DOHH2 (cell line): ENCODE data around the gene UBE2H.

Experiments
- H3F3A ChIP-seq: fragments of 200-600 bp; sonication (generic), shearing (Covaris generic); 2 replicates; pipeline ENCODE4 v1.6.0; 2016; ENCODE audit warnings: antibody characterized with exemption, mild to moderate bottlenecking; ENCODE audit not compliant: control insufficient read depth, insufficient read depth
- H3K27ac ChIP-seq: fragments of 200-600 bp; sonication (generic); 2 replicates; pipeline ENCODE4 v1.5.1; 2014; ENCODE audit warnings: low read depth, mild to moderate bottlenecking, low read length, moderate library complexity
- H3K27me3 ChIP-seq: fragments of 200-600 bp; sonication (generic); 2 replicates; pipeline ENCODE4 v1.6.1; 2014; ENCODE audit warnings: mild to moderate bottlenecking, low read length, mixed read lengths; ENCODE audit not compliant: control insufficient read depth
- H3K36me3 ChIP-seq: fragments of 200-600 bp; sonication (generic); 2 replicates; pipeline ENCODE4 v1.6.1; 2014; ENCODE audit warnings: mild to moderate bottlenecking, low read length, moderate library complexity, mixed read lengths; ENCODE audit not compliant: control insufficient read depth
- H3K4me1 ChIP-seq: fragments of 200-600 bp; sonication (generic); 2 replicates; pipeline ENCODE4 v1.6.1; 2014; ENCODE audit warnings: mild to moderate bottlenecking, low read length, mixed read lengths; ENCODE audit not compliant: control insufficient read depth
- H3K4me2 ChIP-seq: fragments of 200-600 bp; sonication (generic); 2 replicates; pipeline ENCODE4 v1.6.0; 2014; ENCODE audit warnings: mild to moderate bottlenecking, low read length, moderate library complexity
- H3K4me3 ChIP-seq: fragments of 200-600 bp; sonication (generic); 2 replicates; pipeline ENCODE4 v1.5.1; 2014; ENCODE audit warnings: mild to moderate bottlenecking, low read length, mixed read lengths
- H3K79me2 ChIP-seq: fragments of 200-600 bp; sonication (generic); 2 replicates; pipeline ENCODE4 v1.6.1; 2014; ENCODE audit warnings: mild to moderate bottlenecking, low read length, mixed read lengths; ENCODE audit not compliant: control insufficient read depth
- H3K9me2 ChIP-seq: fragments of 200-600 bp; sonication (generic); replicated peaks from 2 replicates; pipeline ENCODE4 v1.6.1; 2014; ENCODE audit warnings: mild to moderate bottlenecking, low read length, mixed read lengths; ENCODE audit not compliant: control insufficient read depth
- H3K9me3 ChIP-seq: fragments of 200-600 bp; sonication (generic); 2 replicates; pipeline ENCODE4 v1.6.1; 2014; ENCODE audit warnings: antibody characterized with exemption, low read length, mixed read lengths; ENCODE audit not compliant: control insufficient read depth, insufficient read depth
- H4K20me1 ChIP-seq: fragments of 200-600 bp; sonication (generic); 2 replicates; pipeline ENCODE4 v1.6.0; 2014; ENCODE audit warnings: low read depth, mild to moderate bottlenecking, antibody characterized with exemption, low read length, moderate library complexity; ENCODE audit not compliant: control insufficient read depth, insufficient read depth
- EZH2phosphoT487 ChIP-seq: fragments of 200-600 bp; sonication (generic); IDR thresholded peaks from 2 replicates; pipeline ENCODE4 v1.6.1; 2017; ENCODE audit warnings: borderline replicate concordance, mild to moderate bottlenecking, antibody characterized with exemption, low read length, moderate library complexity, mixed read lengths
- TF ChIP-seq, protein P1 (sequence below): fragments of 200-600 bp; sonication (generic); IDR thresholded peaks from one replicate; pipeline ENCODE4 v1.5.1; 2014; ENCODE audit warnings: antibody characterized with exemption, mild to moderate bottlenecking, low read depth, low read length; ENCODE audit not compliant: poor library complexity, severe bottlenecking

Gene UBE2H

GRCh38 chr7:129911790-129912189 lies 41.0 kb downstream of the UBE2H start:
- H3K9me3 ChIP-seq: no peaks in the 10 kb centered on the region
- no peak overlapping the region for H3K27ac ChIP-seq
- H3K36me3 ChIP-seq: no peaks in the 10 kb centered on the region
- H3K4me1 ChIP-seq: no peaks in the 10 kb centered on the region
- H4K20me1 ChIP-seq: no peaks in the 10 kb centered on the region
- H3K4me3 ChIP-seq: no peak overlapping the region
- H3K27me3 ChIP-seq: no peaks in the 10 kb centered on the region
- TF ChIP-seq, protein P1, sequence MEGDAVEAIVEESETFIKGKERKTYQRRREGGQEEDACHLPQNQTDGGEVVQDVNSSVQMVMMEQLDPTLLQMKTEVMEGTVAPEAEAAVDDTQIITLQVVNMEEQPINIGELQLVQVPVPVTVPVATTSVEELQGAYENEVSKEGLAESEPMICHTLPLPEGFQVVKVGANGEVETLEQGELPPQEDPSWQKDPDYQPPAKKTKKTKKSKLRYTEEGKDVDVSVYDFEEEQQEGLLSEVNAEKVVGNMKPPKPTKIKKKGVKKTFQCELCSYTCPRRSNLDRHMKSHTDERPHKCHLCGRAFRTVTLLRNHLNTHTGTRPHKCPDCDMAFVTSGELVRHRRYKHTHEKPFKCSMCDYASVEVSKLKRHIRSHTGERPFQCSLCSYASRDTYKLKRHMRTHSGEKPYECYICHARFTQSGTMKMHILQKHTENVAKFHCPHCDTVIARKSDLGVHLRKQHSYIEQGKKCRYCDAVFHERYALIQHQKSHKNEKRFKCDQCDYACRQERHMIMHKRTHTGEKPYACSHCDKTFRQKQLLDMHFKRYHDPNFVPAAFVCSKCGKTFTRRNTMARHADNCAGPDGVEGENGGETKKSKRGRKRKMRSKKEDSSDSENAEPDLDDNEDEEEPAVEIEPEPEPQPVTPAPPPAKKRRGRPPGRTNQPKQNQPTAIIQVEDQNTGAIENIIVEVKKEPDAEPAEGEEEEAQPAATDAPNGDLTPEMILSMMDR: no peak
- TF ChIP-seq EZH2phosphoT487: no peak
- no peaks in the 10 kb centered on the region for H3F3A ChIP-seq
- H3K79me2 ChIP-seq: peaks cover 3% of the 10 kb centered on the region; the same call in 1 of the 2 replicates
- H3K9me2 ChIP-seq: no peaks in the 10 kb centered on the region
- no peak overlapping the region for H3K4me2 ChIP-seq

DNA sequence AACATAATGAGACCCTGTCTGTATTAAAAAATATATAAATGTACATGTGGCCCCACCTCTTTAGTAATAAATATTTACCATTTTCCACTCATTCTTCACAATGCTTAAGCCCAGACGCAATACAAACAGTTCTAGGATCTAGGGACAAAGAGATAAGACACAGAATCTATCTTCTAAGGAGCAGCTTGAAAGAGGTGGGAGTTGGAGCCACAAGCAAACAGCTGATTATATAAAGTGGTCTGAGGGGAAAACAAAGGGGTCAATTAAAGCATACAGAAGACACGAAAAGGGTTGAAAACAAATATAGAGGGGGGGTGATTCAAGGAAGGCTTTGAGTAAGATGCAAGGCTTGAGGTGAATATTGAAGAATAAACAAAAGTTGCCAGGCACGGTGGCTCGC lies 43.1 kb downstream of the UBE2H start:
- H3K4me2 ChIP-seq: no peak overlapping the region
- H3K9me2 ChIP-seq: no peaks in the 10 kb centered on the region
- H3F3A ChIP-seq: no peaks in the 10 kb centered on the region
- H4K20me1 ChIP-seq: peaks cover under 1% of the 10 kb centered on the region; the same call in 1 of the 2 replicates
- H3K27me3 ChIP-seq: no peaks in the 10 kb centered on the region
- peaks cover 3% of the 10 kb centered on the region; the same call in 1 of the 2 replicates for H3K79me2 ChIP-seq
- H3K36me3 ChIP-seq: no peaks in the 10 kb centered on the region
- no peak overlapping the region for H3K27ac ChIP-seq
- H3K9me3 ChIP-seq: no peaks in the 10 kb centered on the region
- peaks cover 2% of the 10 kb centered on the region for H3K4me1 ChIP-seq
- no peak overlapping the region for H3K4me3 ChIP-seq
- no peak for TF ChIP-seq EZH2phosphoT487
- TF ChIP-seq, protein P1: no peak

GRCh38 chr7:129908181-129908580 lies 44.6 kb downstream of the UBE2H start:
- H3K36me3 ChIP-seq: 0 out of 2 replicates have a peak, but pooled peaks cover 1% of the 10 kb centered on the region
- no peak overlapping the region for H3K4me3 ChIP-seq
- no peaks in the 10 kb centered on the region for H3K9me3 ChIP-seq
- peaks cover 9% of the 10 kb centered on the region; the same call in 1 of the 2 replicates for H4K20me1 ChIP-seq
- no peaks in the 10 kb centered on the region for H3K27me3 ChIP-seq
- no peaks in the 10 kb centered on the region for H3K9me2 ChIP-seq
- H3K4me2 ChIP-seq: no peak overlapping the region
- peaks cover 3% of the 10 kb centered on the region; the same call in 1 of the 2 replicates for H3K79me2 ChIP-seq
- H3K27ac ChIP-seq: no peak overlapping the region
- no peaks in the 10 kb centered on the region for H3F3A ChIP-seq
- TF ChIP-seq EZH2phosphoT487: no peak
- TF ChIP-seq, protein P1: no peak
- peaks cover 14% of the 10 kb centered on the region for H3K4me1 ChIP-seq
